Neural cell (in vitro differentiated cells): ENCODE data around the gene AKR1C1.
"Not testable (repeated sequence)": the region's sequence is repeated elsewhere in the genome, so short reads cannot be mapped to it uniquely, and the experiment has no call there.

Source experiments
- CTCF ChIP-seq: fragments of 450-650 bp; IDR thresholded peaks from 2 replicates; pipeline ENCODE4 v1.5.1; 2014; ENCODE audit warnings: antibody characterized with exemption, mild to moderate bottlenecking, moderate library complexity; ENCODE audit not compliant: poor library complexity, severe bottlenecking
- EP300 ChIP-seq: fragments of 450-650 bp; conservative IDR thresholded peaks from 2 replicates; pipeline ENCODE4 v1.6.1; 2014; ENCODE audit warnings: antibody characterized with exemption, mild to moderate bottlenecking, moderate library complexity; ENCODE audit not compliant: poor library complexity, severe bottlenecking
- EZH2 ChIP-seq: fragments of 200-600, 300-800 bp; shearing (Covaris generic), sonication (generic); IDR thresholded peaks from 2 replicates; pipeline ENCODE4 v1.6.1; 2014; ENCODE audit warnings: antibody characterized with exemption, low read length, borderline replicate concordance, mild to moderate bottlenecking; ENCODE audit not compliant: insufficient read depth, poor library complexity, severe bottlenecking
- MXI1 ChIP-seq: fragments of 450-650 bp; conservative IDR thresholded peaks from 2 replicates; pipeline ENCODE4 v1.6.1; 2014; ENCODE audit warnings: antibody characterized with exemption, mild to moderate bottlenecking; ENCODE audit not compliant: poor library complexity, severe bottlenecking
- POLR2AphosphoS5 ChIP-seq: IDR thresholded peaks from 2 replicates; pipeline ENCODE4 v1.6.1; 2012
- RAD21 ChIP-seq: fragments of 450-650 bp; conservative IDR thresholded peaks from 2 replicates; pipeline ENCODE4 v1.6.1; 2014; ENCODE audit warnings: antibody characterized with exemption, mild to moderate bottlenecking, moderate library complexity
- REST ChIP-seq: IDR thresholded peaks from 2 replicates; pipeline ENCODE4 v1.6.1; 2012; ENCODE audit warnings: borderline replicate concordance
- SMC3 ChIP-seq: fragments of 450-650 bp; conservative IDR thresholded peaks from 2 replicates; pipeline ENCODE4 v1.6.1; 2014; ENCODE audit warnings: antibody characterized with exemption, mild to moderate bottlenecking, moderate library complexity; ENCODE audit not compliant: poor library complexity
- TAF1 ChIP-seq: IDR thresholded peaks from 2 replicates; pipeline ENCODE4 v1.6.1; 2012; ENCODE audit warnings: low read depth

GRCh38 chr10:4969289-4969688, 6.1 kb downstream of the AKR1C1 start:
- not testable (repeated sequence) for TF ChIP-seq POLR2AphosphoS5, TAF1, SMC3, REST, EZH2, CTCF, RAD21, EP300, MXI1
